Measurements from ENCODE around the gene IFNA10.
"Not testable (repeated sequence)": the region's sequence is repeated elsewhere in the genome, so short reads cannot be mapped to it uniquely, and the experiment has no call there.

The IFNA10 gene

DNA sequence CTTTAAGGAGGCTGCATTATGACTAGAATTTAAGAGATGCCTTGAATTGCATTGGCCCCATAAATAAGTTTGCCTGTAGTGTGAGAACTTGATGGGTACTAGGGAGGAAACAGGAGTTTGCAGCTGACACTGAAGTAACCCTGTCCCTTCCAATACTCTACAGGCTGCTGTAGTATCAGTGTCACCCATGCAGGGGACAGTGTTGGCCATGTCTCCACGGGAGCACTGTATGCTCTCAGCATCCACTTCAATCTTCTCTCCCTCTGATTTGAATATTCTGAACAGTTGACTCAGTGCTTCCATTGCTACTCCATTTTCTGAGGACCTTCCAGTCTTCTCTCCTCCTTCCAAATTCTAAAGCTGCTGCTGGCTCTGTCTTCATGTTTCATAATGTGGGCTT lies 44.2 kb upstream of the IFNA10 start:
- H3K4me3 ChIP-seq (ENCODE audit: low read length): no peak overlapping the region
- H3K4me2 ChIP-seq (ENCODE audit: low read length): no peak overlapping the region
- H3K27ac ChIP-seq (ENCODE audit: low read length): no peak overlapping the region
- peaks cover 5% of the 10 kb centered on the region; the same call in 1 of the 2 replicates for H4K20me1 ChIP-seq (ENCODE audit: insufficient read depth, low read length)
- TF ChIP-seq EZH2phosphoT487 (IDR thresholded peaks at IDR 0.05; ENCODE audit: low read depth): no peak
- TF ChIP-seq, protein P1, sequence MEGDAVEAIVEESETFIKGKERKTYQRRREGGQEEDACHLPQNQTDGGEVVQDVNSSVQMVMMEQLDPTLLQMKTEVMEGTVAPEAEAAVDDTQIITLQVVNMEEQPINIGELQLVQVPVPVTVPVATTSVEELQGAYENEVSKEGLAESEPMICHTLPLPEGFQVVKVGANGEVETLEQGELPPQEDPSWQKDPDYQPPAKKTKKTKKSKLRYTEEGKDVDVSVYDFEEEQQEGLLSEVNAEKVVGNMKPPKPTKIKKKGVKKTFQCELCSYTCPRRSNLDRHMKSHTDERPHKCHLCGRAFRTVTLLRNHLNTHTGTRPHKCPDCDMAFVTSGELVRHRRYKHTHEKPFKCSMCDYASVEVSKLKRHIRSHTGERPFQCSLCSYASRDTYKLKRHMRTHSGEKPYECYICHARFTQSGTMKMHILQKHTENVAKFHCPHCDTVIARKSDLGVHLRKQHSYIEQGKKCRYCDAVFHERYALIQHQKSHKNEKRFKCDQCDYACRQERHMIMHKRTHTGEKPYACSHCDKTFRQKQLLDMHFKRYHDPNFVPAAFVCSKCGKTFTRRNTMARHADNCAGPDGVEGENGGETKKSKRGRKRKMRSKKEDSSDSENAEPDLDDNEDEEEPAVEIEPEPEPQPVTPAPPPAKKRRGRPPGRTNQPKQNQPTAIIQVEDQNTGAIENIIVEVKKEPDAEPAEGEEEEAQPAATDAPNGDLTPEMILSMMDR (IDR thresholded peaks at IDR 0.05; ENCODE audit: low read depth, low read length): no peak
- H2AFZ ChIP-seq (ENCODE audit: low read depth, low read length): no peak overlapping the region
- no peaks in the 10 kb centered on the region for H3K9me3 ChIP-seq (ENCODE audit: insufficient read depth, low read length)
- no peaks in the 10 kb centered on the region for H3K36me3 ChIP-seq (replicated peaks; ENCODE audit: low read depth, low read length)
- H3K27me3 ChIP-seq (ENCODE audit: low read depth, low read length): peaks cover 62% of the 10 kb centered on the region
- H3K9ac ChIP-seq (ENCODE audit: low read length): no peak overlapping the region
- no peaks in the 10 kb centered on the region for H3K79me2 ChIP-seq (ENCODE audit: low read length)
- peaks cover 15% of the 10 kb centered on the region for H3K4me1 ChIP-seq (ENCODE audit: low read length)

DNA sequence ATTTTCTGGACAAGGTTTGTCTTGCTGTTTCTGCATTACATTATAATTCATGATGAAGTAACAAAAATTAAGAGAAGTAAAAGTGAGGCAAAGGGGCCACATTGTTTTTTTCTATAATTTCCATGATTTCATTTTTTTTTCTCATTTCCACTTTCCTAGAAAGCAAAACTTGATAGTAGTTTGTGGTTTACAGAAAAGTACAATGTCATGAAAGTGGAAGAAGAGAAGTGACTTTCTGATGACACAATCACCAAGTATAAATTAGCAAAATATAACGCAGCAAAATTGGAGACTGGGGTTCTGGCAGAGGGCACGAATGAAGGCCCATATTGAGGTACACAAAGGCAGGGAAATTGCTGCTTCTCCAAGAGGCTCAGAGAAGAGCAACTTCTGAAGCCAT lies 37.9 kb upstream of the IFNA10 start:
- H3K27ac ChIP-seq (ENCODE audit: low read length): no peak overlapping the region
- no peak overlapping the region for H3K4me2 ChIP-seq (ENCODE audit: low read length)
- H3K27me3 ChIP-seq (ENCODE audit: low read depth, low read length): peaks cover 58% of the 10 kb centered on the region
- no peaks in the 10 kb centered on the region; the same call in none of the 2 replicates for H4K20me1 ChIP-seq (ENCODE audit: insufficient read depth, low read length)
- no peak overlapping the region for H2AFZ ChIP-seq (ENCODE audit: low read depth, low read length)
- no peaks in the 10 kb centered on the region for H3K36me3 ChIP-seq (replicated peaks; ENCODE audit: low read depth, low read length)
- no peaks in the 10 kb centered on the region for H3K79me2 ChIP-seq (ENCODE audit: low read length)
- no peak overlapping the region for H3K4me3 ChIP-seq (ENCODE audit: low read length)
- H3K9ac ChIP-seq (ENCODE audit: low read length): no peak overlapping the region
- TF ChIP-seq EZH2phosphoT487 (IDR thresholded peaks at IDR 0.05; ENCODE audit: low read depth): no peak
- TF ChIP-seq, protein P1 (IDR thresholded peaks at IDR 0.05; ENCODE audit: low read depth, low read length): no peak
- no peaks in the 10 kb centered on the region for H3K9me3 ChIP-seq (ENCODE audit: insufficient read depth, low read length)
- peaks cover 6% of the 10 kb centered on the region for H3K4me1 ChIP-seq (ENCODE audit: low read length)

DNA sequence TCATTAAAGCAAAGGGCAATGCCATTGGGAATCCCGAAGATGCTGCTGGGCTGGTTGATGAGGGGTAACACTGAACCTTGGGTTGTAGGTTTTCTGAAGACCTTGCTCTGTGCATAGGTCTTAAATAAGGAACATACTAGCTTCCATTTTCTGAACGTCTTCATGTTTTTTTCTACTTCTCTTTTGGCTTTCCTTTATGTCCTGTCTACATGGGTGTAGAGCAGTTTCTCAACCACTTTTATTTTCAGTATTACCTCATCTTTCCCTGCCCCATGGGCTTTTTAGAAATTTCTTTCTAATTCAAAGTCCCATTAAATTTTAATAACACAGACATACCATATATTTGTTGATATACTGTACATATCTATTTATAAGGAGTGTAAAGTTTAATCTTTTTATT lies 33.0 kb upstream of the IFNA10 start, which contains the start of gene IFNA14:
Gene IFNA14 (minus strand): TSS at position 95 of the 400 bp plus-strand sequence. CDS start 70 bp downstream, at position 25.
- H3K79me2 ChIP-seq (ENCODE audit: low read length): no peaks in the 10 kb centered on the region
- H3K36me3 ChIP-seq (replicated peaks; ENCODE audit: low read depth, low read length): no peaks in the 10 kb centered on the region
- H3K4me1 ChIP-seq (ENCODE audit: low read length): peaks cover 20% of the 10 kb centered on the region
- H3K27me3 ChIP-seq (ENCODE audit: low read depth, low read length): peaks cover 61% of the 10 kb centered on the region
- no peaks in the 10 kb centered on the region; the same call in none of the 2 replicates for H4K20me1 ChIP-seq (ENCODE audit: insufficient read depth, low read length)
- no peak within 1 kb of the TSS for H3K9ac ChIP-seq (ENCODE audit: low read length)
- H2AFZ ChIP-seq (ENCODE audit: low read depth, low read length): no peak within 1 kb of the TSS
- TF ChIP-seq, protein P1 (IDR thresholded peaks at IDR 0.05; ENCODE audit: low read depth, low read length): no peak
- TF ChIP-seq EZH2phosphoT487 (IDR thresholded peaks at IDR 0.05; ENCODE audit: low read depth): no peak
- no peaks in the 10 kb centered on the region for H3K9me3 ChIP-seq (ENCODE audit: insufficient read depth, low read length)
- H3K4me2 ChIP-seq (ENCODE audit: low read length): peak within 1 kb of the TSS; percentile 22; the same call in 1 of the 2 replicates
- H3K27ac ChIP-seq (ENCODE audit: low read length): no peak within 1 kb of the TSS
- H3K4me3 ChIP-seq (ENCODE audit: low read length): no peak within 1 kb of the TSS

DNA sequence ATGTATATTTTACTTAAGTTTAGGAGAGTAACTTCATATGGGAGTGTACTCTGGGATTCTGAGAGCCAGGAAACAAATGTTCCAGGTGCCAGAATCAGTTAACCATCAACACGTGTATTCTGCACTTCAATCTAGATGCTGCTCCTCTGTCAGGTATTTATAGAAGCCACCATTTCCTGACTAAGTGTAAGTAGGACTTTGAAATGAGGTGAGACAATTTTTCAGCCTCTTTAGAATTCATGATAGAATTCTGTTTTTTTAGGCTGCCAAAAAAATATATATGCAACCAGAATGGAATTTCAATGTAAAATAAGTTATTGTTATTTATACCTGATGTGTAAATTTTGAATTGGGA lies 29.4 kb upstream of the IFNA10 start:
- H2AFZ ChIP-seq (ENCODE audit: low read depth, low read length): not testable (repeated sequence)

More for the DNA sequence above, 29.4 kb upstream of the IFNA10 start:
- Histone ChIP-seq H3K27me3 (ENCODE audit: low read depth, low read length) (peaks cover 39% of the 10 kb centered on the region), H3K4me2 (ENCODE audit: low read length) (peak overlapping the region; percentile 41; the same call in 1 of the 2 replicates), H3K4me1 (ENCODE audit: low read length) (peaks cover 20% of the 10 kb centered on the region)
- H3K79me2 ChIP-seq (ENCODE audit: low read length); H3K36me3 ChIP-seq (replicated peaks; ENCODE audit: low read depth, low read length); H3K27ac ChIP-seq (ENCODE audit: low read length); H4K20me1 ChIP-seq (ENCODE audit: insufficient read depth, low read length); H3K9me3 ChIP-seq (ENCODE audit: insufficient read depth, low read length); H3K9ac ChIP-seq (ENCODE audit: low read length); H3K4me3 ChIP-seq (ENCODE audit: low read length): not testable (repeated sequence)
